Heart left ventricle (tissue), 16 donors: ENCODE results near the gene PIP5KL1. TPM values are rescaled to one million over a fixed set of nuclear protein-coding genes. Genes with fewer than 3 reads are reported as not detected.

Experiments
- ATAC-seq, 4 donors: fragments of 200-7000 bp; cut with Tn5 transposase; one replicate each; pipeline ENCODE4 v1.9.1; 2020 to 2022; ENCODE audit warnings: moderate library complexity in 4 of 4, mild to moderate bottlenecking in 3 of 4, moderate number of reproducible peaks in 1 of 4
- DNase-seq, 5 donors: peaks; one replicate each; pipeline ENCODE4 v3.0.0-alpha.2; 2020
- H3K27ac ChIP-seq, 12 donors: fragments of 200-600 bp; sonication (generic) in 4 of 12; one replicate each; pipeline versions ENCODE4 v1.5.0 to v1.8.0; 2016 to 2022; ENCODE audit warnings: mild to moderate bottlenecking in 2 of 12
- H3K27me3 ChIP-seq, 9 donors: fragments of 200-600 bp; sonication (generic) in 2 of 9; one replicate each; pipeline versions ENCODE4 v1.5.1 to v1.8.0; 2016 to 2022; ENCODE audit warnings: mild to moderate bottlenecking in 3 of 9
- H3K36me3 ChIP-seq, 9 donors: fragments of 200-600 bp; sonication (generic) in 2 of 9; one replicate each; pipeline versions ENCODE4 v1.5.0 to v1.8.0; 2018 to 2022; ENCODE audit warnings: mild to moderate bottlenecking in 2 of 9
- H3K4me1 ChIP-seq, 12 donors: fragments of 200-600 bp; sonication (generic) in 4 of 12; one replicate each; pipeline versions ENCODE4 v1.5.0 to v1.8.0; 2016 to 2022; ENCODE audit warnings: mild to moderate bottlenecking in 3 of 12
- H3K4me3 ChIP-seq, 12 donors: fragments of 200-600 bp; sonication (generic) in 4 of 12; one replicate each; pipeline versions ENCODE4 v1.5.0 to v1.8.0; 2017 to 2022; ENCODE audit warnings: mild to moderate bottlenecking in 9 of 12, moderate library complexity in 4 of 12
- H3K9me3 ChIP-seq, 12 donors: fragments of 200-600 bp; sonication (generic) in 4 of 12; one replicate each; pipeline versions ENCODE4 v1.5.0 to v1.8.0; 2016 to 2022; ENCODE audit warnings: mild to moderate bottlenecking in 1 of 12
- POLR2A ChIP-seq, 2 donors: fragments of 450-650 bp; IDR thresholded peaks; one replicate each; pipeline ENCODE4 v1.6.1; 2017; ENCODE audit warnings: antibody characterized with exemption in 2 of 2, mild to moderate bottlenecking in 2 of 2, moderate library complexity in 2 of 2
- WGBS, 4 donors: extraction: QIAGEN DNeasy Blood & Tissue Kit in 2 of 4; methylation state at CpG; one replicate each; pipeline versions ENCODE4 v1.1.5 to v1.1.7; 2013 to 2018; 5-methylcytosine and 5-hydroxymethylcytosine counted together
- intact Hi-C, 10 donors: fragments of 100-400 bp; cut with DNase I; formaldehyde crosslinking; loops; one replicate each; pipeline versions ENCODE4 v1.11.1 to v1.14.2; 2022
- polyA plus RNA-seq, 2 donors: library from polyadenylated mRNA; stranded (reverse); fragments of 200-250 nt; gene quantifications; one replicate each; pipeline ENCODE4 v1.2.3, GENCODE V29; 2013
- total RNA-seq, 9 donors: library from RNA; depleted of rRNA in 2 of 9; stranded (reverse); fragments of >200 nt in 2 of 9; fragmentation: NEBNext Ultra II Directional in 3 of 9; extraction: Animal tissue kit (Norgen Biotek cat#: 25700) in 3 of 9; gene quantifications; one replicate each; pipeline versions ENCODE4 v1.1.0 to v1.2.4, GENCODE V29; 2016 to 2023
- TF ChIP-seq, protein P1 (sequence below), 12 donors: fragments of 200-600 bp; sonication (generic) in 4 of 12; IDR thresholded peaks; one replicate each; pipeline versions ENCODE4 v1.5.0 to v1.8.0; 2018 to 2022; ENCODE audit warnings: antibody characterized with exemption in 12 of 12, mild to moderate bottlenecking in 5 of 12
- donor health status: ischemic (EF 13 %, LVEDD 7.1; RV severe dilation, severe dysfunction).
- donor health status: healthy with polysubstance abuse.
- donor health status: DM: no; HTN: yes; CAD: no.
- donor health status: DM: no; HTN: no; CAD: no.
- donor health status: ischemic (EF 25% LVEDD 6.9; RV normal size, moderate dysfunction).
- donor health status: ischemic (EF 25% LVEDD 5.7; RV mildly dilated, moderate dysfunction).
- donor health status: healthy.
- donor health status: DM: yes; HTN: yes; CAD: no.
- donor health status: ischemic (EF 35%, LVEDD 5.7; RV mildly dilated, moderate dysfunction).
- donor health status: nonischemic (EF 11% LVEDD 7.7; RV severe dilation, severe dysfunction).
- donor health status: DM: yes; HTN: yes; CAD: no.
- donor health status: PGD.
- donor health status: ischemic (EF 29% LVEDD 5.4; RV normal size, mild dysfunction).
- donor health status: nonischemic (EF 23%, LVEDD 6.1; RV moderate dilation, normal function).

PIP5KL1 gene
- total and polyA plus RNA-seq, 11 donors, result 0.12 to 0.77 (median 0.50) TPM; not detected in 2

DNA sequence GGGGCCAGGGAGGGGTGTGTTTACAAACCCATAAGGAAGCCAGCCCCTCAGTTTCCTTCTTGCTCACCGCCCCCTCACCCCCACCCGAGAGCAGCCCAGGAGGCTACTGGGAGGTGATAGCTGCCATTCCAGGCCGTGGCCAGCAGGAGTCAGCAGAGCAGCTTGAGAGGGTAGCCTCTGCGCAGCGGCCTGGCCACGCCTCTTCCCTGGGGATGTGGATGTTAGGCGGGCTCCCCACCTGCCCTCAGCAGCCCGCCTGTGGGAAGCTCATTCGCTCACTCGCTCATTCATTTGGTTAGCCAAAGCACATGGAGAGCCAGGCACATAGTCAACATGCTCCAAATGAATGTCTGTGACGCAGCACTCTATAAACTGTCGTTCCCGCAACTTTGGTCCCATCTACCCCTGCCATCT is 13.2 kb upstream of the PIP5KL1 start:
- Histone ChIP-seq H3K4me3 (no peak overlapping the region), H3K27me3 (no peaks in the 10 kb centered on the region), H3K9me3 (no peaks in the 10 kb centered on the region), H3K27ac (peak overlapping the region in 1 of 12 donors; percentile 38), H3K4me1 (peaks cover 0 to 42% (median 20%) of the 10 kb centered on the region in 12 donors), H3K36me3 (peaks cover 0 to 36% (median 18%) of the 10 kb centered on the region in 9 donors)
- WGBS, 4 donors, result 27 to 43% (median 37%) methylated on average over 10 to 13 of the region's 13 CpGs
- intact Hi-C loops, result loop anchor here (1.0 to 5.0 kb wide), 5 partner anchors 91 to 175 kb away; no protein-coding TSS in a partner anchor
- peak; percentile 83 to 92 (median 90) for DNase-seq
- peak; percentile 70 to 85 (median 75) for ATAC-seq
- TF ChIP-seq, protein P1, sequence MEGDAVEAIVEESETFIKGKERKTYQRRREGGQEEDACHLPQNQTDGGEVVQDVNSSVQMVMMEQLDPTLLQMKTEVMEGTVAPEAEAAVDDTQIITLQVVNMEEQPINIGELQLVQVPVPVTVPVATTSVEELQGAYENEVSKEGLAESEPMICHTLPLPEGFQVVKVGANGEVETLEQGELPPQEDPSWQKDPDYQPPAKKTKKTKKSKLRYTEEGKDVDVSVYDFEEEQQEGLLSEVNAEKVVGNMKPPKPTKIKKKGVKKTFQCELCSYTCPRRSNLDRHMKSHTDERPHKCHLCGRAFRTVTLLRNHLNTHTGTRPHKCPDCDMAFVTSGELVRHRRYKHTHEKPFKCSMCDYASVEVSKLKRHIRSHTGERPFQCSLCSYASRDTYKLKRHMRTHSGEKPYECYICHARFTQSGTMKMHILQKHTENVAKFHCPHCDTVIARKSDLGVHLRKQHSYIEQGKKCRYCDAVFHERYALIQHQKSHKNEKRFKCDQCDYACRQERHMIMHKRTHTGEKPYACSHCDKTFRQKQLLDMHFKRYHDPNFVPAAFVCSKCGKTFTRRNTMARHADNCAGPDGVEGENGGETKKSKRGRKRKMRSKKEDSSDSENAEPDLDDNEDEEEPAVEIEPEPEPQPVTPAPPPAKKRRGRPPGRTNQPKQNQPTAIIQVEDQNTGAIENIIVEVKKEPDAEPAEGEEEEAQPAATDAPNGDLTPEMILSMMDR (IDR thresholded peaks at IDR 0.05), result peak; percentile 84 to 97 (median 88)
- TF ChIP-seq POLR2A (IDR thresholded peaks at IDR 0.05), result no peak

DNA sequence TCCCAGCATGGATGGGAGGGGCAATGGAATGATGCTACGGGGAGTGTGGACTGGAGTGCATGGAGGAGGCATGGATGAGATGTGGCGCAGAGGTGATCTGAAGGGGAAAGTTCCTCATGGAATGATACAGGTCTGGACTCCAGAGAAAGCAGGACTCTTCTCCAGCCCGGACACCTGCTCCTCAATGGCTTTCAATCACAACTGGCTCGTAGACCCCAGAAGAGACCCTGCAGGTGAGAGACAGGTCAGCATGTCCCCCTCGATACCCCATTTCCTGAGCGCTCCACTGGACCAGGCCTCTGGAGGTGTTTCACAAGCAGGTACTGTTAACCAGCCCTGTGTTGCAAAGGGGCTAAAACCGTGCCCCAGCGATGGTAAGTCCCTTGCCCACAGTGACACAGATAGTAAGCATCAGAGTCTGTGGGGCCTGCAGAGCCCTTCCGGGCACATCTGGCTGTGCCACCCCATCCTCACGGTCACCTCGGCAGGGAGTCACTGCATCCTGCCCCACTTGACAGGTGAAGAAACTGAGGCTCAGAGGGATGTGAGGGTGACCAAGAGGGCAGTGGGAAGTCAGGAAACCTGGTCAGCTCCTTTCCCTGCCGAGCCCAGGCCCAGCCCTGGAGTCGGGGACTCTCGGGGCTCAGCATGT is 12.6 kb upstream of the PIP5KL1 start:
- Histone ChIP-seq H3K4me3 (no peak overlapping the region), H3K36me3 (peaks cover 0 to 36% (median 18%) of the 10 kb centered on the region in 9 donors), H3K4me1 (peaks cover 0 to 42% (median 24%) of the 10 kb centered on the region in 12 donors), H3K9me3 (no peaks in the 10 kb centered on the region), H3K27me3 (no peaks in the 10 kb centered on the region), H3K27ac (peak overlapping the region in 1 of 12 donors; percentile 38)
- ATAC-seq, result no peak
- 75 to 83% (median 78%) methylated on average over 8 to 14 of the region's 14 CpGs for WGBS, 4 donors
- no peak for TF ChIP-seq POLR2A (IDR thresholded peaks at IDR 0.05)
- TF ChIP-seq, protein P1 (IDR thresholded peaks at IDR 0.05), result peak in 2 of 12 donors; percentile 2 to 8
- no peak for DNase-seq
- intact Hi-C loops, result loop anchor here (1.0 to 5.0 kb wide), 5 partner anchors 92 to 176 kb away; no protein-coding TSS in a partner anchor

DNA sequence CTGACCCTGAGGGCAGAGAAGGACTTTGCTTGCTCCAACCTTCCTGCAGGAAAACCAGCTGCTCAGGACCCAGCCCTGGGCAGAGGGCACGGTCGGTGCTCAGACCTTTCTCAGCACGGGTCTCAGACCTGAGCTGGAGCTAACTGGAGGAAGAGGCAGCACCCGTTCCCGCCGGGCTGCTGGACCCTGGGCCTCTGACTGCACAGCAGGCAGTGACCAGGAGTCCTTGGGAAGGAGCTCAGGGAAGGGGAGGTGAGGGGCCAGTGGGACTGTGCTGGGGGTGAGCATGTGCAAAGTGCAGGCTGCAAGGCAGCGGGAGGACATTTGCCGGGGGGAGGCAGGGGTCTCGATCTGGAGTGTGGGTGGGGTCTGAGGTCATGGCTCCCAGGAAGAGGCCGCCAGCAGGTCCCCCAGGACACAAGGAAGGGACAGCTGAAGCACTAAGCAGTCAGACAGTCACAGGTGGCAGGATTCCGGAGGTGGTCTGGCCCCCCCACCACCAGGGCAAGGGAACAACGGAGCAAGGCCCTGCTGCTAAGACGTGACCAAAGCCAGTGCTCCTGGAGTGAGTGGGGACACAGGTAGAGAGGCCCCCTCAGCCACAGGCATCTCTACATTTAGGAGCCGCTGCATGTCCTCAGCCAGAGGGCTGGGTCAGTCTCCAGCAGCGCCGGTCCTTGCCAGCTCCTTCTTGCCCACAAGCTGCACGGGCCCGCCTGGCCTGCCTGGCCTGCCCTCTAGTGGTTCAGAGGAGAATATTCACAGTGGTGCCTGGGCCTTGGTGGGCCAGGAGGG is 11.8 kb upstream of the PIP5KL1 start:
- ATAC-seq (peak; percentile 11 to 58 (median 50)), DNase-seq (peak; percentile 63 to 88 (median 75))
- no peaks in the 10 kb centered on the region for H3K27me3 ChIP-seq
- intact Hi-C loops, result loop anchor here (1.0 to 5.0 kb wide), 5 partner anchors 92 to 176 kb away; no protein-coding TSS in a partner anchor
- H3K27ac ChIP-seq, result no peak overlapping the region
- H3K4me1 ChIP-seq, result peaks cover 0 to 38% (median 26%) of the 10 kb centered on the region in 12 donors
- H3K9me3 ChIP-seq, result no peaks in the 10 kb centered on the region
- no peak overlapping the region for H3K4me3 ChIP-seq
- TF ChIP-seq, protein P1 (IDR thresholded peaks at IDR 0.05), result peak; percentile 76 to 91 (median 86)
- no peak for TF ChIP-seq POLR2A (IDR thresholded peaks at IDR 0.05)
- 59 to 65% (median 63%) methylated on average over 16 to 18 of the region's 18 CpGs for WGBS, 4 donors
- peaks cover 0 to 36% (median 18%) of the 10 kb centered on the region in 9 donors for H3K36me3 ChIP-seq

DNA sequence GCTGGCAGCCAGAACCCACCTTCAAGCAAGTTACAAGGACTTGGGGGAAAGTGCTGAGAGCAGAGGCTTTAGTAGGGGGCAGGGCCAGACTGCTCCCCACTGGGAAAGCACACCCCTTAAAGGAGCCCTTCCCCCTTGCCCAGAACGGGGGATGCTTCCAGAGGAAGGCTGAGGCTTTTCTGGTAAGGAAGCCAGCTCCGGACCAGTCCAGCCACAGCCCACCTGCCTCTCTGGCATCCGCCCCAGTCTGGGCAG is 11.3 kb upstream of the PIP5KL1 start:
- Histone ChIP-seq H3K4me3 (no peak overlapping the region), H3K27ac (no peak overlapping the region), H3K36me3 (peaks cover 0 to 36% (median 18%) of the 10 kb centered on the region in 9 donors), H3K27me3 (no peaks in the 10 kb centered on the region), H3K4me1 (peaks cover 2 to 41% (median 29%) of the 10 kb centered on the region in 12 donors), H3K9me3 (no peaks in the 10 kb centered on the region)
- intact Hi-C loops, result loop anchor here (2.0 to 5.0 kb wide), 4 partner anchors 93 to 177 kb away; no protein-coding TSS in a partner anchor
- ATAC-seq, result no peak
- 53 to 67% (median 59%) methylated on average over 3 of the region's 3 CpGs for WGBS, 4 donors
- TF ChIP-seq, protein P1 (IDR thresholded peaks at IDR 0.05), result no peak
- no peak for TF ChIP-seq POLR2A (IDR thresholded peaks at IDR 0.05)
- peak in 1 of 5 donors; percentile 20 for DNase-seq
